Raji (cell line): ENCODE measurements around the gene RNF114.
A peak's percentile ranks its signal among the peaks of the same experiment; 100 is the strongest.

Experiments used
- POLR2A ChIP-seq: IDR thresholded peaks from 2 replicates; pipeline ENCODE4 v1.6.1; 2011; ENCODE audit warnings: low read depth, low read length, control low read depth; ENCODE audit not compliant: insufficient read depth

RNF114 gene

GRCh38 chr20:49966861-49967260, 30.7 kb downstream of the RNF114 start:
- TF ChIP-seq POLR2A, result no peak

GRCh38 chr20:49969234-49969633, 33.0 kb downstream of the RNF114 start:
- TF ChIP-seq POLR2A, result no peak

GRCh38 chr20:49969946-49970345, 33.7 kb downstream of the RNF114 start:
- TF ChIP-seq POLR2A, result no peak

- no peak for TF ChIP-seq POLR2A
Observed at GRCh38 chr20:49970498-49970897, 34.3 kb downstream of the RNF114 start.

GRCh38 chr20:49973981-49974380, 37.8 kb downstream of the RNF114 start:
- no peak for TF ChIP-seq POLR2A

GRCh38 chr20:49976542-49976941, 40.3 kb downstream of the RNF114 start:
- no peak for TF ChIP-seq POLR2A

- TF ChIP-seq POLR2A, result no peak
Observed at GRCh38 chr20:49978685-49979029, 42.5 kb downstream of the RNF114 start.

GRCh38 chr20:49979030-49979832, 43.0 kb downstream of the RNF114 start:
- no peak for TF ChIP-seq POLR2A

GRCh38 chr20:49980140-49981008, 44.2 kb downstream of the RNF114 start:
- no peak for TF ChIP-seq POLR2A

GRCh38 chr20:49981218-49982071, 45.2 kb downstream of the RNF114 start:
- no peak for TF ChIP-seq POLR2A

- TF ChIP-seq POLR2A, result no peak
Observed at GRCh38 chr20:49982072-49982345, 45.8 kb downstream of the RNF114 start.

- TF ChIP-seq POLR2A, result peak; percentile 74
Observed at GRCh38 chr20:49982346-49983122, 46.3 kb downstream of the RNF114 start, which contains the start of gene SNAI1. Gene SNAI1 (plus strand): TSS chr20:49982980. CDS start chr20:49983060, 80 bp downstream.

- no peak for TF ChIP-seq POLR2A
Observed at GRCh38 chr20:49983123-49983847, 47.1 kb downstream of the RNF114 start.

- no peak for TF ChIP-seq POLR2A
Observed at GRCh38 chr20:49983848-49984408, 47.7 kb downstream of the RNF114 start.
